GM08714 (cell line): ENCODE results near the gene PTPRM.

Source experiments
- H3K4me3 ChIP-seq: fragments of 200-500 bp; sonication (Bioruptor generic); 2 replicates; pipeline ENCODE4 v1.5.1; 2014; ENCODE audit warnings: mild to moderate bottlenecking, low read length, inconsistent platforms
- ZNF274 ChIP-seq: IDR thresholded peaks from 2 replicates; pipeline ENCODE4 v1.6.1; 2012; ENCODE audit warnings: mild to moderate bottlenecking, low read depth, low read length

The PTPRM gene

GRCh38 chr18:8264861-8265411, 697.8 kb downstream of the PTPRM start:
- H3K4me3 ChIP-seq = no peak overlapping the region
- no peak for TF ChIP-seq ZNF274

DNA sequence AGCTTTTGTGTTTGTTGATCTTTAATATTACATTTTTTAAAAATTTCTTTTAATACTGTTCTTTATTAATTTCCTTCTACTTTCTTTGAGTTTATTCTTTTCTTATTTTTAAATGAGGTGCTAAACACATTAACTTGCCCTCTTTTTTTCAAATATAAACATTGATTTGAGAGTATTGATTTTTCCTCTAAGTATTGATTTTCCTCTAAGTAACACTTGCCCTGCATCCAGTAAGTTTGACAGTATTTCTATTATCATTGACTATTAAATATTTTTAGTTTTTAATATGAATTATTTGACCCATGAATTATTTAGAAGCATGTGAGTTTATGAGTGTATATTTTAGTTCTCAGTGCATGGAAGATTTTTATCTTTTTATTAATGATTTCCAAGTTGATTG, 705.1 kb downstream of the PTPRM start:
- no peak overlapping the region for H3K4me3 ChIP-seq
- TF ChIP-seq ZNF274 = no peak

- H3K4me3 ChIP-seq = no peak overlapping the region
- TF ChIP-seq ZNF274 = no peak
These were observed 707.3 kb downstream of the PTPRM start for GRCh38 chr18:8274370-8274769.

- no peak overlapping the region for H3K4me3 ChIP-seq
- no peak for TF ChIP-seq ZNF274
These were observed 709.3 kb downstream of the PTPRM start for GRCh38 chr18:8276406-8276805.

- no peak overlapping the region for H3K4me3 ChIP-seq
- TF ChIP-seq ZNF274 = no peak
These were observed 710.2 kb downstream of the PTPRM start for GRCh38 chr18:8277270-8277669.

DNA sequence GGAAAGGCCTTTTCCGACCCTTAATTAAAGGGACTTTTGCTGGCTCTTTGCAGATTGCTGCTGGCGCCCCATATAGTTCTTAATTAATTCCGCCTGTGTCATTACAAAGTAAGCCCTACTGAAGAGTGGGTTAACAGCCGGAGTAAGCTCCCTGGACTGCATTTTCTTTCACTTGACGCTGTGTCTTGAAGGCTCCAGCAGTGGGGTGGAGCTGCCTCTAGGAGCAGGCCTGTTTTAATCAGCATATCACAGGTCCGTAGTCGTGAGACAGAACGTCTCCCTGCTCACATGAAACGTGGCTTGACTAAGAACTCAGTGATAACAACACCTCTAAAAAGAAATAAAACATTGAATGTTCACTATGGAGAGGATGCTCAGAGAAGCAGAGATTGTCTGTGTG, 712.2 kb downstream of the PTPRM start:
- no peak for TF ChIP-seq ZNF274
- no peak overlapping the region for H3K4me3 ChIP-seq

DNA sequence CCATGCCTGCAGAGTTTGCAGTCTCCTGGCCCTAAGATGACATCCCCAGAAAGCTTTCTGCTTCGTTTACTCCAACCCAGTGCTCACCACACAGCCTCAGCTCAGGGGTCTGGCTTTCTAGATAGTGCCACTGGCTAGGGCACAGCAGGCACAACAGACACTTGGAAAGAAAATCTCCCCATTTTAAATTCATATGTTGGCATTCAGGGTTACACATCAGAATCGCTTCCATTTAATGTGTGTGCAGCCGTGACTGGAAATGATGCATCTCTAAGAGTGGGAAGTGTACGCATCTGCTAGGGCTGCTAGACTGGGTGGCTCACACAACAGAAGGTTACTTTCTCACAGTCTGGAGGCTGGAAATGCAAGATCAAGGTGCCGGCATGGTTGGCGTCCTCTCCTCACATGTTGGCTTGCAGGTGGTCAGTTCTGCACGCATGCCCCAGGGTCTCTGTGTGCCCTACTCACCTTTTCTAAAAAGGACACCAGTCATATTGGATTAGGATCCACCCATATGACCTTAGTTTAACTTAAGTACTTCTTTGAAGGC, 712.7 kb downstream of the PTPRM start:
- no peak for TF ChIP-seq ZNF274
- H3K4me3 ChIP-seq = no peak overlapping the region

- no peak overlapping the region for H3K4me3 ChIP-seq
- TF ChIP-seq ZNF274 = no peak
These were observed 716.9 kb downstream of the PTPRM start for GRCh38 chr18:8283891-8284585.

DNA sequence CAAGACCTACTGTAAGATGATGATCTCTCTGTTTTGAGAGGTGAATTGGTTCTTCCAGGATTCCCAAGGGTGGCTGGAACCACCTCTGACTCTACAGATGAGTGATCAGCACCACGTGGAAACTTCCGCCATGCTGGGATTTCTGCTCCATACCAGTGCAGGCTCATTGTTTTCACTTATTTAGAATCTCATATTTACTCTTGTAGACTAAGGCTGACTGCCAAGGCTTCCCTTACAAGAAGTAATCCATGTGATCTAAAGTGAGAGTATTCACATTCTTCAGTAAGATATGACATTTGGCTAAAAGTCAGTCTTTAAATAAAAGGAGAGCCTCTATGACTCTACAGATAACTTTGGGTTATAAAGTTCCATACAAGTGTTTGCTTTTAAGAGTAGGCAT, 719.2 kb downstream of the PTPRM start:
- TF ChIP-seq ZNF274 = no peak
- no peak overlapping the region for H3K4me3 ChIP-seq

DNA sequence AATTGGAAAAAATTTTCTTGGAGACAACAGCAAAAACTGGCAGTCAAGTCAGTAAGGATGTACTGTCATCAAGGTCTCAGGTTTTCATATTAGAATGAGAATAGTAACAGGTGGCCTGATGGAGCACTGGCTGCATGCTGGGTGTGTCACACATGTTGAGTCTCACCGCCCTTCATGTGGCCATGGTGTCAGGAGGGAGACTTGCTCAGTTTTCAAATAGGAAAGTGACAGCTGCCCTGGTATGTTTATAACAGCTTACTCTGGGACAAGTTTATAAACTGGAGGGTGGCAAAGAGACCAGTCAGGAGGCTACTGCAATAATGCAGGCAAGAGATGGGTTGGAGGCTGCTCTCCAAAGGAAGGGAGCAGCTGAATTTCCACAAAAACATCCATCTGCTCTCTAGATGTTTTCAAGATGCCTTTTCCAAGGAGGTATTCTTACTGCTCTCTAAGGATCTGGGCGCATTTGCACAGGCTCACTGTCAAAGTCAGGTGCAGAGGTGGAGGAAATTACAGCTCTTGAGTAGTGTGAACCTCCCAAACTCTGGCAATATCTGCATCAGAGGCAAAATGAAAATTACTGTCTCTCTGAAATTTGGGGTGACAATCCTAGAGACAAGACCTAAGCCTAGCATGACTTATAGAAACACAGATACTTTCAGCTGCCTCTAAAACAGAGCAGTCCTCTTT, 720.2 kb downstream of the PTPRM start:
- no peak overlapping the region for H3K4me3 ChIP-seq
- TF ChIP-seq ZNF274 = no peak

DNA sequence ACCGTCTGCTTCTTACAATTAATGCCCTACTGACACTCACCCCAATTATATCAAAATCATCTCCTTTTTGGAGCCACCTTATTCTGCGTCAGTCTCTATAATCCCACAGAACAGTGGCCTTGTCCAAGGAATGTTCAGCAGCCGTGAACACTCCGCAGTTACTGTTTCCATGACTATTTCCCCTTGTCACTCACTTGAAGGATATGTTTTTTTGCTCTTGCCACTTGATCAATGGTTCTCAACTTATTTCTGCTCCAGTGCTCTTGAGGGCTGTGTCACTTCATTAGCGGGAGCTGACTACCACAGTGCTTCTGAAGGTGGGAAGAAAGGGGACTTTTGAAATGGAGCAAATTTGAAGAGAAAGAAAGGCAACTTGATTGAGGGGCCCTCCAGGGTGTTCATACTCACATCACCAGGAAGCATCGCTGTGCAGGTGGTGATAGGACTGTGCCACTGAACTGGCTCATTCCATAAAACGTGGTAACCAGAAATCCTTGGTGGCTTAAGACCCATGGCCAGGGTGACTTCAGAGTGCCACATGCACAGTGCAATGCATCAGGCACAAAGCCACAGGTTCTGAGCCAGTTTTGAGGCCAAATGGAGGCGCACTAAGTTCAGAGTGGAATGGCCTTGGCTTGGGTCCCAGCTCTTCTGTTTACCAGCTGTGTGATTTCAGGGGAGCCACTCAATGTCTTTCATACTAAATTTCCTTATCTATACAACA, 721.5 kb downstream of the PTPRM start:
- TF ChIP-seq ZNF274 = no peak
- H3K4me3 ChIP-seq = no peak overlapping the region

GRCh38 chr18:8290435-8290834, 723.3 kb downstream of the PTPRM start:
- TF ChIP-seq ZNF274 = no peak
- no peak overlapping the region for H3K4me3 ChIP-seq

- no peak for TF ChIP-seq ZNF274
- H3K4me3 ChIP-seq = no peak overlapping the region
These were observed 723.8 kb downstream of the PTPRM start for GRCh38 chr18:8290913-8291312.

DNA sequence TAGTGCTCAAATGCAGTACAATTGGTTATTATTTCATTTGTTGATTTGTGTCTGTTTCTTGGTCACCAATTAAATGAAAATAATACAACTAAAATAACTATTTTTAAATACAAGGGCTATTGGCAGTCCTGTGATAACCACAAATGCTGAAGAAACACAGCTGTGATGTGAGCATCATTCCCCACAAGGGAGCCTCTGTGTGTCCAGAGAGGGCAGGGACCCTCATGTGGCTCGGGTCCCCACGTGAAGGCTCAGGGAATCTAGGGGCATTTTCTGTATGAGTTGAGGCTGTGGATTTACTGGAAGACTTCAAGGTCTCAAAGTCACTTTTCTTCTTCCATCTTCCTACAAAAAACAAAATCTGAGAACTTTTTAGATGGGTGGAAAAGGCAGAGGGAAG, 726.1 kb downstream of the PTPRM start:
- no peak for TF ChIP-seq ZNF274
- H3K4me3 ChIP-seq = no peak overlapping the region

- H3K4me3 ChIP-seq = no peak overlapping the region
- no peak for TF ChIP-seq ZNF274
These were observed 729.9 kb downstream of the PTPRM start for GRCh38 chr18:8296886-8297616.
